T-cell (primary cell): ENCODE data around the gene MYO5A. TPM values are rescaled to one million over a fixed set of nuclear protein-coding genes. Genes with fewer than 3 reads are reported as not detected.
"Not testable (repeated sequence)": the region's sequence is repeated elsewhere in the genome, so short reads cannot be mapped to it uniquely, and the experiment has no call there.

Experiments
- ATAC-seq, 4 experiments: fragments of 200-7000 bp in 3 of 4; fragments of 150-1000 bp in 1 of 4; cut with Tn5 transposase; replicated peaks in 1 of 4; 1 replicate in 3 of 4; 2 replicates in 1 of 4; pipeline ENCODE4 v1.10.0; 2021; ENCODE audit warnings: moderate library complexity in 3 of 4, mild to moderate bottlenecking in 2 of 4, moderate number of reproducible peaks in 1 of 4
- CTCF ChIA-PET, 2 donors: fragments of 300-600 bp; sonication (Branson Sonifier 250); formaldehyde crosslinking; loops; one replicate each; lab custom pipeline; 2022; ENCODE audit warnings: antibody characterized with exemption in 2 of 2; lab: Charles Lee
- POLR2A ChIA-PET, 2 donors: fragments of 300-600 bp; sonication (Branson Sonifier 250); formaldehyde crosslinking; loops; one replicate each; lab custom pipeline; 2022; ENCODE audit warnings: antibody characterized with exemption in 2 of 2; lab: Charles Lee
- DNase-seq, 35 experiments: peaks; one replicate each; pipeline versions ENCODE4 v3.0.0 to v3.0.0-alpha.2; 2013 to 2023
- H3K27ac ChIP-seq: one replicate; pipeline ENCODE4 v1.5.1; 2013; ENCODE audit warnings: low read length
- H3K27me3 ChIP-seq, 2 experiments: replicated peaks in 1 of 2; 1 replicate in 1 of 2; 2 replicates in 1 of 2; pipeline versions ENCODE4 v1.6.1 to v1.7.0; 2013; ENCODE audit warnings: low read length in 1 of 2, mixed read lengths in 1 of 2; ENCODE audit not compliant: control insufficient read depth in 2 of 2, insufficient read depth in 2 of 2; ENCODE audit errors: extremely low read depth in 1 of 2
- H3K36me3 ChIP-seq, 2 donors: 1 replicate in 1 of 2; 2 replicates in 1 of 2; pipeline versions ENCODE4 v1.6.1 to v1.7.0; 2013; ENCODE audit warnings: low read length in 1 of 2; ENCODE audit not compliant: control insufficient read depth in 2 of 2, insufficient read depth in 1 of 2; ENCODE audit errors: extremely low read depth in 1 of 2
- H3K4me1 ChIP-seq, 2 experiments: 1 replicate in 1 of 2; 2 replicates in 1 of 2; pipeline versions ENCODE4 v1.6.1 to v1.7.0; 2013; ENCODE audit warnings: low read length in 2 of 2, mixed read lengths in 1 of 2; ENCODE audit not compliant: insufficient read depth in 2 of 2, control insufficient read depth in 1 of 2; ENCODE audit errors: extremely low read depth in 1 of 2
- H3K4me3 ChIP-seq, 2 donors: 1 replicate in 1 of 2; 2 replicates in 1 of 2; pipeline versions ENCODE4 v1.5.1 to v1.7.0; 2013; ENCODE audit warnings: mild to moderate bottlenecking in 2 of 2, low read length in 1 of 2, moderate library complexity in 1 of 2; ENCODE audit not compliant: control insufficient read depth in 1 of 2; ENCODE audit errors: extremely low read depth in 1 of 2
- H3K9me3 ChIP-seq: 2 replicates; pipeline ENCODE4 v1.7.0; 2013
- H3K27ac Mint-ChIP-seq, 2 donors: one replicate each; pipeline ENCODE4 v1.8.0; 2020 to 2021; ENCODE audit warnings: mild to moderate bottlenecking in 2 of 2, mixed read lengths in 2 of 2
- H3K27me3 Mint-ChIP-seq, 2 donors: one replicate each; pipeline ENCODE4 v1.8.0; 2021 to 2022; ENCODE audit warnings: mixed read lengths in 2 of 2
- H3K36me3 Mint-ChIP-seq: one replicate; pipeline ENCODE4 v1.8.0; 2021; ENCODE audit warnings: mixed read lengths
- H3K4me1 Mint-ChIP-seq, 3 donors: one replicate each; pipeline ENCODE4 v1.8.0; 2020 to 2022; ENCODE audit warnings: mixed read lengths in 3 of 3, mild to moderate bottlenecking in 1 of 3
- H3K4me3 Mint-ChIP-seq, 3 donors: one replicate each; pipeline ENCODE4 v1.8.0; 2020 to 2022; ENCODE audit warnings: mild to moderate bottlenecking in 3 of 3, mixed read lengths in 3 of 3, moderate library complexity in 3 of 3
- H3K9me3 Mint-ChIP-seq, 3 donors: one replicate each; pipeline ENCODE4 v1.8.0; 2020 to 2022; ENCODE audit warnings: mixed read lengths in 3 of 3
- WGBS: methylation state at CpG from one replicate; pipeline ENCODE4 v1.1.5; 2013; ENCODE audit warnings: missing lambda C conversion rate; ENCODE audit not compliant: insufficient coverage; 5-methylcytosine and 5-hydroxymethylcytosine counted together
- total RNA-seq, 35 experiments: library from RNA in 6 of 35; stranded (reverse) in 6 of 35; fragments of 120-200 nt in 1 of 35; gene quantifications; one replicate each; pipeline versions ENCODE4 v1.2.1 to v1.2.4 and lab custom pipeline; 2013 to 2026

MYO5A gene
- total RNA-seq, 5 donors from 2014 or later (not counting 1 experiment from before 2014, with no cell fraction given) = 25.2 to 46.6 (median 29.5) TPM

GRCh38 chr15:52289629-52290081 is 239.0 kb downstream of the MYO5A start:
- Mint-ChIP-seq H3K4me1 (peaks cover 3 to 7% (median 5%) of the 10 kb centered on the region in 3 donors), H3K27me3 (peaks cover 22 to 30% of the 10 kb centered on the region in 2 donors), H3K4me3 (no peak overlapping the region), H3K36me3 (no peaks in the 10 kb centered on the region), H3K27ac (no peak overlapping the region), H3K9me3 (no peaks in the 10 kb centered on the region)
- no peak overlapping the region for H3K4me3 ChIP-seq
- WGBS = 89% methylated on average over 3 of the region's 4 CpGs
- H3K4me1 ChIP-seq = peaks cover 0 to under 1% of the 10 kb centered on the region in 2 experiments
- ATAC-seq (no peak), DNase-seq (no peak)
- ChIA-PET POLR2A (interaction anchor here in 1 of 2 donors (0.7 kb wide), 1 partner anchor 243 kb away, joined by 16 read pairs; no protein-coding TSS in a partner anchor), CTCF (no interaction called here)
- H3K27me3 ChIP-seq = peaks cover 0 to 22% of the 10 kb centered on the region in 2 experiments
- H3K9me3 ChIP-seq = no peaks in the 10 kb centered on the region
- no peak overlapping the region for H3K27ac ChIP-seq
- no peaks in the 10 kb centered on the region for H3K36me3 ChIP-seq

GRCh38 chr15:52288986-52289385 is 239.7 kb downstream of the MYO5A start:
- ATAC-seq = no peak
- Histone ChIP-seq H3K4me3 (no peak overlapping the region), H3K9me3 (no peaks in the 10 kb centered on the region), H3K27ac (no peak overlapping the region), H3K36me3 (no peaks in the 10 kb centered on the region), H3K27me3 (peaks cover 0 to 21% of the 10 kb centered on the region in 2 experiments), H3K4me1 (no peaks in the 10 kb centered on the region)
- H3K9me3 Mint-ChIP-seq = no peaks in the 10 kb centered on the region
- H3K27me3 Mint-ChIP-seq = peaks cover 16 to 23% of the 10 kb centered on the region in 2 donors
- H3K27ac Mint-ChIP-seq = no peak overlapping the region
- no peaks in the 10 kb centered on the region for H3K36me3 Mint-ChIP-seq
- H3K4me1 Mint-ChIP-seq = peaks cover 0 to 7% (median 3%) of the 10 kb centered on the region in 3 donors
- CTCF ChIA-PET = no interaction called here
- no peak overlapping the region for H3K4me3 Mint-ChIP-seq
- no peak for DNase-seq
- 76% methylated on average over 4 of the region's 5 CpGs for WGBS
- POLR2A ChIA-PET = interaction anchor here in 1 of 2 donors (0.7 kb wide), 1 partner anchor 244 kb away, joined by 16 read pairs; no protein-coding TSS in a partner anchor

GRCh38 chr15:52288051-52288942 is 240.4 kb downstream of the MYO5A start:
- Mint-ChIP-seq H3K9me3 (no peaks in the 10 kb centered on the region), H3K27ac (no peak overlapping the region), H3K4me1 (peaks cover 0 to 3% (median 2%) of the 10 kb centered on the region in 3 donors), H3K27me3 (peaks cover 9 to 17% of the 10 kb centered on the region in 2 donors), H3K4me3 (no peak overlapping the region), H3K36me3 (no peaks in the 10 kb centered on the region)
- ATAC-seq (no peak), DNase-seq (no peak)
- H3K36me3 ChIP-seq = no peaks in the 10 kb centered on the region
- POLR2A ChIA-PET = no interaction called here
- peaks cover 0 to 14% of the 10 kb centered on the region in 2 experiments for H3K27me3 ChIP-seq
- H3K27ac ChIP-seq = no peak overlapping the region
- no peaks in the 10 kb centered on the region for H3K9me3 ChIP-seq
- WGBS = 90% methylated on average over 7 of the region's 13 CpGs
- CTCF ChIA-PET = no interaction called here
- H3K4me1 ChIP-seq = no peaks in the 10 kb centered on the region
- no peak overlapping the region for H3K4me3 ChIP-seq

- no peaks in the 10 kb centered on the region for H3K9me3 ChIP-seq
- Mint-ChIP-seq H3K36me3 (no peaks in the 10 kb centered on the region), H3K27ac (no peak overlapping the region), H3K4me3 (no peak overlapping the region), H3K27me3 (peaks cover 0 to 5% of the 10 kb centered on the region in 2 donors), H3K9me3 (no peaks in the 10 kb centered on the region), H3K4me1 (peaks cover 0 to 3% (median 0%) of the 10 kb centered on the region in 3 donors)
- no peaks in the 10 kb centered on the region for H3K4me1 ChIP-seq
- H3K27ac ChIP-seq = no peak overlapping the region
- H3K27me3 ChIP-seq = peaks cover 0 to 6% of the 10 kb centered on the region in 2 experiments
- DNase-seq (no peak), ATAC-seq (no peak)
- WGBS = 86% methylated on average over 2 of the region's 7 CpGs
- POLR2A ChIA-PET = no interaction called here
- no peaks in the 10 kb centered on the region for H3K36me3 ChIP-seq
- H3K4me3 ChIP-seq = no peak overlapping the region
- CTCF ChIA-PET = interaction anchor here in 1 of 2 donors (0.6 kb wide), 1 partner anchor 347 kb away, joined by 3 read pairs; no protein-coding TSS in a partner anchor
Measured at GRCh38 chr15:52287114-52287513, 241.6 kb downstream of the MYO5A start.

DNA sequence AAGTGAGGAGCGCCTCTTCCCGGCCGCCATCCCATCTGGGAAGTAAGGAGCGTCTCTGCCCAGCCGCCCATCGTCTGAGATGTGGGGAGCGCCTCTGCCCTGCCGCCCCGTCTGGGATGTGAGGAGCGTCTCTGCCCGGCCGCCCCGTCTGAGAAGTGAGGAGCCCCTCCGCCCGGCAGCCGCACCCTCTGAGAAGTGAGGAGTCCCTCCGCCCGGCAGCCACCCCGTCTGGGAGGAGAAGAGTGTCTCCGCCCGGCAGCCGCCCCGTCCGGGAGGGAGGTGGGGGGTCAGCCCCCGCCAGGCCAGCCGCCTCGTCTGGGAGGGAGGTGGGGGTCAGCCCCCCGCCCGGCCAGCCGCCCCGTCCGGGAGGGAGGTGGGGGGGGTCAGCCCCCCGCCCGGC is 242.7 kb downstream of the MYO5A start:
- H3K4me1 ChIP-seq, H3K27ac ChIP-seq, H3K27me3 Mint-ChIP-seq, H3K36me3 Mint-ChIP-seq, H3K4me1 Mint-ChIP-seq, POLR2A ChIA-PET, H3K9me3 Mint-ChIP-seq, H3K36me3 ChIP-seq, H3K27me3 ChIP-seq, H3K27ac Mint-ChIP-seq, ATAC-seq, H3K4me3 Mint-ChIP-seq, H3K9me3 ChIP-seq, H3K4me3 ChIP-seq, DNase-seq: not testable (repeated sequence)
- 100% methylated on average over 2 of the region's 34 CpGs for WGBS
- CTCF ChIA-PET = interaction anchor here in 1 of 2 donors (0.6 kb wide), 1 partner anchor 240 kb away, joined by 3 read pairs; no protein-coding TSS in a partner anchor

DNA sequence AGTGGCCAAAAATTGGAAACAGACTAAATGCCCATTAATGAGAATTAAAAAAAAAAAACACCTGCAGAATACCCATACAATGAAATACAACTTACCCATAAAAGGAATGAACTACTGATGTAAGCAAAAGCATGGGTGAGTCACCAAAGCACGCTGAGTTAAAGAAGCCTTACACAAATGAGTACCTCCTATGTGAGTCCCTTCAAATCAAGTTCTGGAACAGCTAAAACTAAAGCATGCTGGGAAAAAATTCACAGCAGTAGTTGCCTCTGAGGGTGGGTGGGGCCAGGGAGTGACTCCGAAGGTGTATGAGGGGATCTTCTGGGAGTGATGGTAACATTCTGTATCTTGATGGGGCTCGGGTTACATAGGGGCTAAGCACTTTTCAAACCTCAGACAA is 244.5 kb downstream of the MYO5A start:
- H3K4me1 ChIP-seq = no peaks in the 10 kb centered on the region
- Mint-ChIP-seq H3K9me3 (no peaks in the 10 kb centered on the region), H3K27me3 (peaks cover 0 to 4% of the 10 kb centered on the region in 2 donors), H3K27ac (no peak overlapping the region), H3K36me3 (no peaks in the 10 kb centered on the region), H3K4me3 (no peak overlapping the region), H3K4me1 (no peaks in the 10 kb centered on the region)
- H3K9me3 ChIP-seq = no peaks in the 10 kb centered on the region
- CTCF ChIA-PET = no interaction called here
- WGBS = no CpG with 5 or more reads among the region's 3 CpGs
- H3K36me3 ChIP-seq = no peaks in the 10 kb centered on the region
- H3K27me3 ChIP-seq = peaks cover 0 to under 1% of the 10 kb centered on the region in 2 experiments
- H3K4me3 ChIP-seq = no peak overlapping the region
- ATAC-seq (no peak), DNase-seq (no peak)
- H3K27ac ChIP-seq = no peak overlapping the region
- POLR2A ChIA-PET = no interaction called here
